Astrocyte (in vitro differentiated cells and primary cell): ENCODE data around the gene EPHA6. TPM values are rescaled to one million over a fixed set of nuclear protein-coding genes. Genes with fewer than 3 reads are reported as not detected.

Experiments used
- DNase-seq: peaks from one replicate; pipeline ENCODE4 v3.0.0-alpha.2; 2010; ENCODE audit warnings: low read depth
- FAIRE-seq: peaks from 2 replicates; lab custom pipeline; 2011; peaks lifted over from hg19 to GRCh38; lab: Jason Lieb, UNC
- H2AFZ ChIP-seq: 2 replicates; pipeline ENCODE4 v1.6.0; 2012; ENCODE audit warnings: low read depth, low read length, inconsistent platforms
- H3K27ac ChIP-seq: 2 replicates; pipeline ENCODE4 v1.5.1; 2011; ENCODE audit warnings: low read depth, low read length, inconsistent platforms
- H3K27me3 ChIP-seq: 2 replicates; pipeline ENCODE4 v1.6.0; 2011; ENCODE audit warnings: low read length, inconsistent platforms; ENCODE audit not compliant: insufficient read depth
- H3K36me3 ChIP-seq: 2 replicates; pipeline ENCODE4 v1.5.1; 2011; ENCODE audit warnings: low read length, inconsistent platforms; ENCODE audit not compliant: insufficient read depth
- H3K4me1 ChIP-seq: 2 replicates; pipeline ENCODE4 v1.5.1; 2011; ENCODE audit warnings: low read length, inconsistent platforms; ENCODE audit not compliant: insufficient read depth
- H3K4me2 ChIP-seq: 2 replicates; pipeline ENCODE4 v1.6.0; 2012; ENCODE audit warnings: low read length, inconsistent platforms
- H3K4me3 ChIP-seq: 2 replicates; pipeline ENCODE4 v1.5.1; 2011; ENCODE audit warnings: low read depth, mild to moderate bottlenecking, low read length, inconsistent platforms; ENCODE audit not compliant: insufficient read depth
- H3K79me2 ChIP-seq: 2 replicates; pipeline ENCODE4 v1.6.0; 2012; ENCODE audit warnings: mild to moderate bottlenecking, low read length, inconsistent platforms; ENCODE audit not compliant: insufficient read depth
- H3K9ac ChIP-seq: 2 replicates; pipeline ENCODE4 v1.6.0; 2012; ENCODE audit warnings: mild to moderate bottlenecking, low read length, inconsistent platforms
- H3K9me3 ChIP-seq: 2 replicates; pipeline ENCODE4 v1.5.1; 2012; ENCODE audit warnings: low read depth, mild to moderate bottlenecking, low read length, inconsistent platforms; ENCODE audit not compliant: insufficient read depth
- H4K20me1 ChIP-seq: 2 replicates; pipeline ENCODE4 v1.6.0; 2012; ENCODE audit warnings: low read length, inconsistent platforms; ENCODE audit not compliant: insufficient read depth
- H3K27ac Mint-ChIP-seq: one replicate; pipeline ENCODE4 v1.8.0; 2021; ENCODE audit warnings: mild to moderate bottlenecking, mixed read lengths; ENCODE audit not compliant: unreplicated experiment
- H3K27me3 Mint-ChIP-seq: one replicate; pipeline ENCODE4 v1.8.0; 2021; ENCODE audit warnings: low read depth, mixed read lengths; ENCODE audit not compliant: unreplicated experiment
- H3K36me3 Mint-ChIP-seq: one replicate; pipeline ENCODE4 v1.8.0; 2021; ENCODE audit warnings: low read depth, mixed read lengths; ENCODE audit not compliant: unreplicated experiment
- H3K4me1 Mint-ChIP-seq: one replicate; pipeline ENCODE4 v1.8.0; 2021; ENCODE audit warnings: low read depth, mixed read lengths; ENCODE audit not compliant: unreplicated experiment
- H3K4me3 Mint-ChIP-seq: one replicate; pipeline ENCODE4 v1.8.0; 2021; ENCODE audit warnings: mild to moderate bottlenecking, moderate library complexity, mixed read lengths; ENCODE audit not compliant: unreplicated experiment
- H3K9me3 Mint-ChIP-seq: one replicate; pipeline ENCODE4 v1.8.0; 2021; ENCODE audit warnings: mild to moderate bottlenecking, mixed read lengths; ENCODE audit not compliant: unreplicated experiment
- CTCF ChIP-seq: IDR thresholded peaks from 2 replicates; pipeline ENCODE4 v1.5.1; 2011; ENCODE audit warnings: low read depth, mild to moderate bottlenecking, inconsistent platforms, low read length, moderate library complexity; ENCODE audit not compliant: insufficient read depth
- EZH2 ChIP-seq: IDR thresholded peaks from 2 replicates; pipeline ENCODE4 v1.6.1; 2012; ENCODE audit warnings: mild to moderate bottlenecking, low read length, inconsistent platforms; ENCODE audit not compliant: insufficient read depth
- total RNA-seq: library from RNA; stranded (reverse); gene quantifications from 2 replicates; pipeline ENCODE4 v1.2.1, GENCODE V29; 2021

Gene EPHA6
- total RNA-seq, 1 donor from 2014 or later: 1.7 TPM

GRCh38 chr3:97106652-97106989, 292.2 kb downstream of the EPHA6 start:
- TF ChIP-seq CTCF (no peak), EZH2 (no peak)
- Mint-ChIP-seq H3K4me1 (peaks cover 24% of the 10 kb centered on the region), H3K27ac (no peak overlapping the region), H3K4me3 (no peak overlapping the region), H3K9me3 (no peaks in the 10 kb centered on the region), H3K36me3 (no peaks in the 10 kb centered on the region), H3K27me3 (no peaks in the 10 kb centered on the region)
- H3K27me3 ChIP-seq: no peaks in the 10 kb centered on the region
- H3K36me3 ChIP-seq: no peaks in the 10 kb centered on the region
- no peaks in the 10 kb centered on the region for H3K4me1 ChIP-seq
- H2AFZ ChIP-seq: no peak overlapping the region
- H3K9ac ChIP-seq: no peak overlapping the region
- H3K79me2 ChIP-seq: no peaks in the 10 kb centered on the region
- H3K4me2 ChIP-seq: no peak overlapping the region
- DNase-seq (no peak), FAIRE-seq (no peak)
- H4K20me1 ChIP-seq: no peaks in the 10 kb centered on the region
- no peak overlapping the region for H3K4me3 ChIP-seq
- H3K27ac ChIP-seq: no peak overlapping the region
- no peaks in the 10 kb centered on the region for H3K9me3 ChIP-seq

GRCh38 chr3:97108136-97108535, 293.7 kb downstream of the EPHA6 start:
- Mint-ChIP-seq H3K27me3 (no peaks in the 10 kb centered on the region), H3K4me1 (peaks cover 14% of the 10 kb centered on the region), H3K27ac (no peak overlapping the region), H3K9me3 (no peaks in the 10 kb centered on the region), H3K36me3 (no peaks in the 10 kb centered on the region), H3K4me3 (no peak overlapping the region)
- Histone ChIP-seq H3K79me2 (no peaks in the 10 kb centered on the region), H3K9ac (no peak overlapping the region), H4K20me1 (no peaks in the 10 kb centered on the region), H3K27ac (no peak overlapping the region), H3K27me3 (no peaks in the 10 kb centered on the region), H3K4me1 (no peaks in the 10 kb centered on the region), H2AFZ (no peak overlapping the region), H3K9me3 (no peaks in the 10 kb centered on the region), H3K4me2 (no peak overlapping the region), H3K4me3 (no peak overlapping the region), H3K36me3 (no peaks in the 10 kb centered on the region)
- FAIRE-seq (no peak), DNase-seq (no peak)
- no peak for TF ChIP-seq EZH2
- no peak for TF ChIP-seq CTCF

GRCh38 chr3:97111244-97111643, 296.9 kb downstream of the EPHA6 start:
- no peaks in the 10 kb centered on the region for H3K79me2 ChIP-seq
- Mint-ChIP-seq H3K36me3 (no peaks in the 10 kb centered on the region), H3K4me3 (no peak overlapping the region), H3K27me3 (no peaks in the 10 kb centered on the region), H3K9me3 (no peaks in the 10 kb centered on the region), H3K4me1 (peaks cover 5% of the 10 kb centered on the region), H3K27ac (no peak overlapping the region)
- H2AFZ ChIP-seq: no peak overlapping the region
- H3K27ac ChIP-seq: no peak overlapping the region
- no peaks in the 10 kb centered on the region for H3K9me3 ChIP-seq
- H3K4me3 ChIP-seq: no peak overlapping the region
- no peaks in the 10 kb centered on the region for H3K36me3 ChIP-seq
- no peaks in the 10 kb centered on the region for H3K4me1 ChIP-seq
- H3K9ac ChIP-seq: no peak overlapping the region
- DNase-seq (no peak), FAIRE-seq (no peak)
- no peaks in the 10 kb centered on the region for H3K27me3 ChIP-seq
- TF ChIP-seq EZH2 (no peak), CTCF (no peak)
- H4K20me1 ChIP-seq: no peaks in the 10 kb centered on the region
- H3K4me2 ChIP-seq: no peak overlapping the region
